PC-3 (cell line): ENCODE data around the gene BACH2.

ENCODE experiments used
- CTCF ChIP-seq: fragments of 300-600 bp; sonication (generic); conservative IDR thresholded peaks from 2 replicates; pipeline ENCODE4 v1.5.1; 2017; ENCODE audit warnings: antibody characterized with exemption, low read depth, mild to moderate bottlenecking, low read length
- EZH2phosphoT487 ChIP-seq: fragments of 300-600 bp; sonication (generic); IDR thresholded peaks from 2 replicates; pipeline ENCODE4 v1.6.1; 2018; ENCODE audit warnings: mild to moderate bottlenecking, antibody characterized with exemption, low read length, borderline replicate concordance

- no peak for TF ChIP-seq EZH2phosphoT487
- no peak for TF ChIP-seq CTCF
Observed at GRCh38 chr6:89921197-89921596, 375.4 kb downstream of the BACH2 start.
